Ishikawa (cell line): ENCODE data around the gene IL4R.

Experiments used
- CEBPB ChIP-seq: IDR thresholded peaks from 2 replicates; pipeline ENCODE4 v1.6.1; 2012
- CREB1 ChIP-seq: IDR thresholded peaks from 2 replicates; pipeline ENCODE4 v1.6.1; 2012; ENCODE audit warnings: low read depth
- EGR1 ChIP-seq: IDR thresholded peaks from 2 replicates; pipeline ENCODE4 v1.6.1; 2012
- EP300 ChIP-seq: IDR thresholded peaks from 2 replicates; pipeline ENCODE4 v1.6.1; 2012; ENCODE audit warnings: borderline replicate concordance
- FOXM1 ChIP-seq: IDR thresholded peaks from 2 replicates; pipeline ENCODE4 v1.6.1; 2012; ENCODE audit warnings: low read depth, borderline replicate concordance
- NFIC ChIP-seq: IDR thresholded peaks from 2 replicates; pipeline ENCODE4 v1.6.1; 2012
- RAD21 ChIP-seq: IDR thresholded peaks from 2 replicates; pipeline ENCODE4 v1.6.1; 2012; ENCODE audit warnings: low read depth
- TAF1 ChIP-seq: IDR thresholded peaks from 2 replicates; pipeline ENCODE4 v1.6.1; 2012; ENCODE audit warnings: low read depth, mild to moderate bottlenecking
- TCF12 ChIP-seq: IDR thresholded peaks from 2 replicates; pipeline ENCODE4 v1.6.1; 2012; ENCODE audit warnings: low read depth
- TEAD4 ChIP-seq: IDR thresholded peaks from 2 replicates; pipeline ENCODE4 v1.6.1; 2012
- YY1 ChIP-seq: IDR thresholded peaks from 2 replicates; pipeline ENCODE4 v1.6.1; 2012; ENCODE audit warnings: low read depth
- ZBTB7A ChIP-seq: IDR thresholded peaks from 2 replicates; pipeline ENCODE4 v1.6.1; 2012; ENCODE audit warnings: low read depth
- TF ChIP-seq, protein P1 (sequence below): IDR thresholded peaks from 2 replicates; pipeline ENCODE4 v1.6.1; 2012
- TF ChIP-seq, protein P2 (sequence below): IDR thresholded peaks from 2 replicates; pipeline ENCODE4 v1.6.1; 2012
- TF ChIP-seq, protein P3 (sequence below): IDR thresholded peaks from 2 replicates; pipeline ENCODE4 v1.6.1; 2012; ENCODE audit warnings: low read depth, mild to moderate bottlenecking

IL4R gene

DNA sequence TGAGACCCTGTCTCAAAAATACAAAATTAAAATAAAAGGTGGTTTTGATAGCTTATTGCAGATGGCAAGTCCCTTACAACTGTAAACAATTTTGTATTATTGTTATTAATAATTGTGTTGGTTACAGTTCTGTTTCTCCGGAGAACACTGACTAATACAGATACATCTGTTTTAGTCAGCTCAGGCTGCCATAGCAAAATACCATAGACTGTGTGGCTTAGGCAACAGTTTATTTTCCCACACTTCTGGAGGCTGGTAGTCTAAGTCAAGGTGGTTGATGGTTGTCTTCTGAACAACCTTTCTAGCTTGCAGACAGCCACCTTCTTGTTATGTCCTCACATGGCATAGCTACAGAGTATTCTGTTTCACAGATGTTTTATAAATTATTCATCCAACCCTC lies 74.0 kb downstream of the IL4R start:
- TF ChIP-seq CEBPB: no peak
- TF ChIP-seq YY1: no peak
- no peak for TF ChIP-seq TEAD4
- no peak for TF ChIP-seq TAF1
- TF ChIP-seq NFIC: no peak
- TF ChIP-seq, protein P1, sequence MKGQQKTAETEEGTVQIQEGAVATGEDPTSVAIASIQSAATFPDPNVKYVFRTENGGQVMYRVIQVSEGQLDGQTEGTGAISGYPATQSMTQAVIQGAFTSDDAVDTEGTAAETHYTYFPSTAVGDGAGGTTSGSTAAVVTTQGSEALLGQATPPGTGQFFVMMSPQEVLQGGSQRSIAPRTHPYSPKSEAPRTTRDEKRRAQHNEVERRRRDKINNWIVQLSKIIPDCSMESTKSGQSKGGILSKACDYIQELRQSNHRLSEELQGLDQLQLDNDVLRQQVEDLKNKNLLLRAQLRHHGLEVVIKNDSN: no peak
- no peak for TF ChIP-seq TCF12
- TF ChIP-seq RAD21: no peak
- TF ChIP-seq, protein P2, sequence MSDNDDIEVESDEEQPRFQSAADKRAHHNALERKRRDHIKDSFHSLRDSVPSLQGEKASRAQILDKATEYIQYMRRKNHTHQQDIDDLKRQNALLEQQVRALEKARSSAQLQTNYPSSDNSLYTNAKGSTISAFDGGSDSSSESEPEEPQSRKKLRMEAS: no peak
- no peak for TF ChIP-seq CREB1
- no peak for TF ChIP-seq ZBTB7A
- no peak for TF ChIP-seq EP300
- no peak for TF ChIP-seq EGR1
- no peak for TF ChIP-seq FOXM1
- TF ChIP-seq, protein P3, sequence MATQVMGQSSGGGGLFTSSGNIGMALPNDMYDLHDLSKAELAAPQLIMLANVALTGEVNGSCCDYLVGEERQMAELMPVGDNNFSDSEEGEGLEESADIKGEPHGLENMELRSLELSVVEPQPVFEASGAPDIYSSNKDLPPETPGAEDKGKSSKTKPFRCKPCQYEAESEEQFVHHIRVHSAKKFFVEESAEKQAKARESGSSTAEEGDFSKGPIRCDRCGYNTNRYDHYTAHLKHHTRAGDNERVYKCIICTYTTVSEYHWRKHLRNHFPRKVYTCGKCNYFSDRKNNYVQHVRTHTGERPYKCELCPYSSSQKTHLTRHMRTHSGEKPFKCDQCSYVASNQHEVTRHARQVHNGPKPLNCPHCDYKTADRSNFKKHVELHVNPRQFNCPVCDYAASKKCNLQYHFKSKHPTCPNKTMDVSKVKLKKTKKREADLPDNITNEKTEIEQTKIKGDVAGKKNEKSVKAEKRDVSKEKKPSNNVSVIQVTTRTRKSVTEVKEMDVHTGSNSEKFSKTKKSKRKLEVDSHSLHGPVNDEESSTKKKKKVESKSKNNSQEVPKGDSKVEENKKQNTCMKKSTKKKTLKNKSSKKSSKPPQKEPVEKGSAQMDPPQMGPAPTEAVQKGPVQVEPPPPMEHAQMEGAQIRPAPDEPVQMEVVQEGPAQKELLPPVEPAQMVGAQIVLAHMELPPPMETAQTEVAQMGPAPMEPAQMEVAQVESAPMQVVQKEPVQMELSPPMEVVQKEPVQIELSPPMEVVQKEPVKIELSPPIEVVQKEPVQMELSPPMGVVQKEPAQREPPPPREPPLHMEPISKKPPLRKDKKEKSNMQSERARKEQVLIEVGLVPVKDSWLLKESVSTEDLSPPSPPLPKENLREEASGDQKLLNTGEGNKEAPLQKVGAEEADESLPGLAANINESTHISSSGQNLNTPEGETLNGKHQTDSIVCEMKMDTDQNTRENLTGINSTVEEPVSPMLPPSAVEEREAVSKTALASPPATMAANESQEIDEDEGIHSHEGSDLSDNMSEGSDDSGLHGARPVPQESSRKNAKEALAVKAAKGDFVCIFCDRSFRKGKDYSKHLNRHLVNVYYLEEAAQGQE: no peak

DNA sequence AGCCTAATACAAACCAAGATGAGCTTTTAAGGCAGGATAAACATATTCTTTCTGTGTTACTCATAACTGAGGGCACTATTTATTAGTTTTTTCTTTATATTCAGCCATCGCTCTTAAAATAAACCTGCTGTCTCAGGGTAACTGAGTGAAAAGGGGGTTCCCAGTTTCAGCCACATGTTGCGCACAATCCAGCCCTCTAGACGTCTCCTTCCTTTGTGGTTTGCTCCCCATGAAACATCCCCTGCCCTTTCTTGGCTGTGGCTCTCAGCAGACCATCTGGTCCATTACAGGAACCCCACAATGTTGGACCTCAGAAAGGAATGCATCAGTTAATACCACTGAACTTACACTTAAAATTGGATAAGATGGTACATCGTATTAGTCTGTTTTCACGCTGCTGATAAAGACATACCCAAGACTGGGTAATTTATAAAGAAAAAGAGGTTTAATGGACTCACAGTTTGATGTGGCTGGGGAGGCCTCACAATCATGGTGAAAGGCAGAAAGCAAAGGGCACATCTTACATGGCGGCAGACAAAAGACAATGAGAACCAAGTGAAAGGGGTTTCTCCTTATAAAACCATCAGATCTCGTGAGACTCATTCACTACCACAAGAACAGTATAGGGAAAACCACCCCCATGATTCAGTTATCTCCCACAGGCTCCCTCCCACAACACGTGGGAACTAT lies 75.6 kb downstream of the IL4R start:
- TF ChIP-seq ZBTB7A (no peak), EP300 (no peak), TAF1 (no peak), CEBPB (no peak), CREB1 (no peak), TCF12 (no peak)
- TF ChIP-seq, protein P3: no peak
- TF ChIP-seq, protein P1: no peak

DNA sequence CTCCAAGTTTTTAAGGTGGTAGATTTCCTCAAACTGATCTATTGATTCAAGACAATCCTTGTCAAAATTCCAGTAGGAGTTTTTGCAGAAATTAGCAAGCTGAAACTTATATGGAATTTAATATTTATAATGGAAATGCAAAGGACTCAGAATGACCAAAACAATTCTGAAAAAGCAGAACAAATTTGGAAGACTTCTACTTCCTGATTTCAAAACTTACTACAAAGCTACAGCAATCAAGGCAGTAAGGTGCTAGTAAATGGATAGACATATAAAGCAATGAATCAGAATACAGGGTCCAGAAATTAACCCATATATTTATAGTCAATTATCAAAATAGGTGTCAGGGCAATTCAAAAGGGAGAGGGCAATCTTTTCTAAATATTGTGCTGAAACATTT lies 76.4 kb downstream of the IL4R start:
- no peak for TF ChIP-seq CREB1
- TF ChIP-seq TEAD4: no peak
- TF ChIP-seq NFIC: no peak
- no peak for TF ChIP-seq EP300
- TF ChIP-seq EGR1: no peak
- TF ChIP-seq ZBTB7A: no peak
- TF ChIP-seq, protein P3: no peak
- no peak for TF ChIP-seq TAF1
- TF ChIP-seq, protein P2: no peak
- TF ChIP-seq RAD21: no peak
- TF ChIP-seq CEBPB: no peak
- TF ChIP-seq, protein P1: no peak
- no peak for TF ChIP-seq TCF12
- no peak for TF ChIP-seq FOXM1
- no peak for TF ChIP-seq YY1

DNA sequence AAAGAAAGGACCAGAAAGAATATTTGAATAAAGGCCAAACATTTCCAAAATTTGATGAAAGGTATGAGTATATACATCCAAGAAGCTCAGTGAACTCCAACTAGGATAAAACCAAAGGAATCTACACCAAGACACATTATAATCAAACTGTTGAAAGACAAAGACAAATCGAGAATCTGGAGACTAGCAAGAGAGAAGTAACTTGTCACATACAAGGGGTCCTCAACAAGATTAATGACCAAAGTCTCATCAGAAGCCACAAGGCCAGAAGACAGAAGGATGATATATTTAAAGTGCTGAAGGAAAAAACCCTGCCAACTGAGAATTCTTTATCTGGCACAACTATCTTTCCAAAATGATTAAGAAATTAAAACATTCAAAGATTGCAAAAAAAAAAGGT lies 78.9 kb downstream of the IL4R start:
- no peak for TF ChIP-seq TAF1
- TF ChIP-seq ZBTB7A: no peak
- no peak for TF ChIP-seq RAD21
- no peak for TF ChIP-seq TCF12
- TF ChIP-seq, protein P2: no peak
- no peak for TF ChIP-seq EP300
